Nephron progenitor cell (in vitro differentiated cells): ENCODE measurements around the gene PRODH.
"Not testable (repeated sequence)": the region's sequence is repeated elsewhere in the genome, so short reads cannot be mapped to it uniquely, and the experiment has no call there.

Experiments used
- DNase-seq: peaks from one replicate; pipeline ENCODE4 v3.0.0; 2021
- H3K27ac Mint-ChIP-seq: 2 replicates; pipeline ENCODE4 v1.8.0; 2021; ENCODE audit warnings: mild to moderate bottlenecking, moderate library complexity, mixed read lengths
- H3K27me3 Mint-ChIP-seq: 2 replicates; pipeline ENCODE4 v1.8.0; 2021; ENCODE audit warnings: mild to moderate bottlenecking, low read depth, mixed read lengths; ENCODE audit not compliant: poor library complexity
- H3K36me3 Mint-ChIP-seq: 2 replicates; pipeline ENCODE4 v1.8.0; 2021; ENCODE audit warnings: low read depth, mixed read lengths
- H3K4me1 Mint-ChIP-seq: 2 replicates; pipeline ENCODE4 v1.8.0; 2021; ENCODE audit warnings: mixed read lengths
- H3K4me3 Mint-ChIP-seq: 2 replicates; pipeline ENCODE4 v1.8.0; 2021; ENCODE audit warnings: mild to moderate bottlenecking, moderate library complexity, mixed read lengths
- H3K9me3 Mint-ChIP-seq: 2 replicates; pipeline ENCODE4 v1.8.0; 2021; ENCODE audit warnings: mild to moderate bottlenecking, moderate library complexity, mixed read lengths
- TF ChIP-seq, protein P1 (sequence below): fragments of 200-600 bp; sonication (generic); IDR thresholded peaks from 2 replicates; pipeline ENCODE4 v1.5.0; 2021; ENCODE audit warnings: antibody characterized with exemption

Gene PRODH

DNA sequence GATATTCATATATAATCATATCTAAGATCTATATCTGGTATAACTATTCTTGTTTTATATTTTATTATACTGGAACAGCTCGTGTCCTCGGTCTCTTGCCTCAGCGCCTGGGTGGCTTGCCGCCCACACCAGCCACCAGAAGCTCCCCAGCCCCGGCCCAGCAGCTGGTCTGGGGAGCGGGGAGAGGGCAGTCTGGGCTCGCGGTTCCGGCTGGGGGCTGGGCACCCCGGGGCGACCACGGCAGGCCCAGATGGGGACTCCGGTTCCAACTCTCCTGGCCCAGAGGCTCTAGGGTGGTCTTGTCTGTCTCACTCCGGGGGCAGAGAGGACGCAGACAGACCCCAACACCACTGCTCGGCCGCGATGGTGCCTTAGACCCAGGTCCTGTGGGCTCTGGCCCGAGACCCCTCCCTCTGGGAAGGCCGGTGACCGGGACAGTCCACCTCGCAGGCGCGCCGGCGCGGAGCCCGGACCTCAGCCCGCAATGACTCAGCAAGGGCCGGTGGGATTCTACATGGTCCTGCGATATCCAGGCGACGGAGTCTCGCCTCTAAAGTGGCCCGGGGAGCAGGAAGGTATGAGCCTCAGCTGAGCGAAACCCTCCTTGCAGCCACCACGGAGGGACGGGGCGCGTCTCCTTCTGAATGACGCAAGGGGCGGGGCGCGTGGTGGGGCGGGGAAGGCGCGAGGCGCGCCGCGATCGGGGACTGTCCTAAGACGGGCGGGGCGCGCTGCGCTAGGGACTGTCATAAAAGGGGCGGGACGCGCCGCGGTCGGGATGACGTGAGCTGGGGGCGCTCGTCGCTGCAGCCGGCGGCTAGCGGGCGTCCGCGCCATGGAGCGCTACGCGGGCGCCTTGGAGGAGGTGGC is 30.3 kb downstream of the PRODH start, which contains the start of gene DGCR6:
DGCR6 (plus strand) TSS at position 781 of the 870 bp plus-strand sequence; CDS start at position 836, 55 bp downstream.
- TF ChIP-seq, protein P1, sequence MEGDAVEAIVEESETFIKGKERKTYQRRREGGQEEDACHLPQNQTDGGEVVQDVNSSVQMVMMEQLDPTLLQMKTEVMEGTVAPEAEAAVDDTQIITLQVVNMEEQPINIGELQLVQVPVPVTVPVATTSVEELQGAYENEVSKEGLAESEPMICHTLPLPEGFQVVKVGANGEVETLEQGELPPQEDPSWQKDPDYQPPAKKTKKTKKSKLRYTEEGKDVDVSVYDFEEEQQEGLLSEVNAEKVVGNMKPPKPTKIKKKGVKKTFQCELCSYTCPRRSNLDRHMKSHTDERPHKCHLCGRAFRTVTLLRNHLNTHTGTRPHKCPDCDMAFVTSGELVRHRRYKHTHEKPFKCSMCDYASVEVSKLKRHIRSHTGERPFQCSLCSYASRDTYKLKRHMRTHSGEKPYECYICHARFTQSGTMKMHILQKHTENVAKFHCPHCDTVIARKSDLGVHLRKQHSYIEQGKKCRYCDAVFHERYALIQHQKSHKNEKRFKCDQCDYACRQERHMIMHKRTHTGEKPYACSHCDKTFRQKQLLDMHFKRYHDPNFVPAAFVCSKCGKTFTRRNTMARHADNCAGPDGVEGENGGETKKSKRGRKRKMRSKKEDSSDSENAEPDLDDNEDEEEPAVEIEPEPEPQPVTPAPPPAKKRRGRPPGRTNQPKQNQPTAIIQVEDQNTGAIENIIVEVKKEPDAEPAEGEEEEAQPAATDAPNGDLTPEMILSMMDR = no peak
- Mint-ChIP-seq H3K27ac (no peak within 1 kb of the TSS), H3K36me3 (no peaks in the 10 kb centered on the region), H3K4me1 (no peaks in the 10 kb centered on the region), H3K9me3 (no peaks in the 10 kb centered on the region), H3K27me3 (no peaks in the 10 kb centered on the region), H3K4me3 (no peak within 1 kb of the TSS)
- no peak for DNase-seq

DNA sequence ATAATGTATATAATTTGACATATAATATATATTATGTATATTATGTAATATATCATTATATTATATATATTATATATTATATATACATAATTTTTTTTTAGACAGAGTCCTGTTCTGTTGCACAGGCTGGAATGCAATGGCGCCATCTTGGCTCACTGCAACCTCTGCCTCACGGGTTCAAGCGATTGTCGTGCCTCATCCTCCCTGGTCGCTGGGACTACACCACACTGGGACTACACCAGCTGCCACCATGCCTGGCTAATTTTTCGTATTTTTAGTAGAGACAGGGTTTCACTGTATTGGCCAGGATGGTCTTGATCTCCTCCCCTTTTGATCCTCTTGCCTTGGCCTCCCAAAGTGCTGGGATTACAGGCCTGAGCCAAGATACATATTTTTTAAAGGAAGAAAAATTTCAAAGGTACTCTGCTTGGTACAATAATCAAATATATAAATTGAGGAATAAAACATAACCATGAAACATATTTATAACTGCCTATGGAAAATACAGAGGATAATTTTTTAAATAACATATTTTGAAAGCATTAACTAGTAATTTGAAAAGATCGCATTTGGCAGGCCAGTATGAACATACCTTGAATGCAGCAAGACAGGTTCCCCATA is 39.9 kb downstream of the PRODH start:
- H3K36me3 Mint-ChIP-seq, H3K9me3 Mint-ChIP-seq, H3K27ac Mint-ChIP-seq, H3K4me1 Mint-ChIP-seq, H3K4me3 Mint-ChIP-seq, DNase-seq, H3K27me3 Mint-ChIP-seq: not testable (repeated sequence)

DNA sequence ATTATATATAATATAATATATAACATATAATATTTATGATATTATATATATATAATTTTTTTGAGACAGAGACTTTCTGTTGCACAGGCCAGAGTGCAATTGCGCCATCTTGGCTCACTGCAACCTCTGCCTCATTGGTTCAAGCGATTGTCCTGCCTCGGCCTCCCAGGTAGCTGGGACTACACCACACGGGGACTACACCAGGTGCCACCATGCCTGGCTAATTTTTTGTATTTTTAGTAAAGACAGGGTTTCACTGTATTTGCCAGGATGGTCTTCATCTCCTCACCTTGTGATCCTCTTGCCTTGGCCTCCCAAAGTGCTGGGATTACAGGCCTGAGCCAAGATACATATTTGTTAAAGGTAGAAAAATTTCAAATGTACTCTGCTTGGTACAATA is 42.3 kb downstream of the PRODH start:
- H3K9me3 Mint-ChIP-seq, H3K4me1 Mint-ChIP-seq, DNase-seq, H3K4me3 Mint-ChIP-seq, H3K27ac Mint-ChIP-seq, H3K36me3 Mint-ChIP-seq, H3K27me3 Mint-ChIP-seq: not testable (repeated sequence)

DNA sequence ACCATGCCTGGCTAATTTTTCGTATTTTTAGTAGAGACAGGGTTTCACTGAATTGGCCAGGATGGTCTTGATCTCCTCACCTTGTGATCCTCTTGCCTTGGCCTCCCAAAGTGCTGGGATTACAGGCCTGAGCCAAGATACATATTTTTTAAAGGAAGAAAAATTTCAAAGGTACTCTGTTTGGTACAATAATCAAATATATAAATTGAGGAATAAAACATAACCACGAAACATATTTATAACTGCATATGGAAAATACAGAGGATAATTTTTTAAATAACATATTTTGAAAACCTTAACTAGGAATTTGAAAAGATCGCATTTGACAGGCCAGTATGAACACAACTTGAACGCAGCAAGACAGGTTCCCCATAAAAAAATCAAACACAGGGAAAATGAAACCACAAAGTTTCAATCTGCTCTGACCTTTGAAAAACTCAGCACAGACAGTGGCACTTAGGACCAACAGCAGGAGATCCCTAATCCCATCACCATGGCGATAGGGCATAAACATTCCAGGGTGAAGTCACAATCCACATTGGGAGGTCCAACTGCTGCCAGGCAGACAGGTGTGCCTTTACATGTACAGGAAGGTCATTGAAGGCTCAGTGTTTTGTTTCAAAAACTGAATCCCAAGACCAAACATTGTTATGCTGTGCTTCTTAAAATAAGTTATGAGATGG is 45.4 kb downstream of the PRODH start:
- DNase-seq, H3K36me3 Mint-ChIP-seq, H3K27me3 Mint-ChIP-seq, H3K9me3 Mint-ChIP-seq, H3K4me1 Mint-ChIP-seq, H3K4me3 Mint-ChIP-seq, H3K27ac Mint-ChIP-seq: not testable (repeated sequence)

DNA sequence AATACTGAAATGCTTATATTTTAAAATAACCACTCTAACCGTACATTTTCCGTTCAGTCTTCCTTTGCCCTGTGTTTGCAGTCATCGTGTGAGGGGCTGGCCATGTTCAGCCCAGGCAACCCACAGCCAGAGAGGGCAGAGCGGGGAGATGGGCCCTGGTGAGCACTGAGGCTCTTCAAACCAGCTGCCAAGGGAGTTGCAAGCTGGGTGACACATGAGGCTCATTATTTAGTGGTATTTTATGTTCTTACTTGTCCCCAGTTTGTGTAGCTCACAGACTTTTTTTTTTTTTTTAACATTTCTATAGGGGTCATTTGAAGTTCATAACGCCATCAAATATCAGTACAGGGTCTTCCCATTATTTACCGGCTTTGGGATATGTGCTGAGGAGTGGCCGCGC is 48.0 kb downstream of the PRODH start:
- H3K4me1 Mint-ChIP-seq = no peaks in the 10 kb centered on the region
- no peak for DNase-seq
- TF ChIP-seq, protein P1 = no peak
- H3K27ac Mint-ChIP-seq = no peak overlapping the region
- H3K36me3 Mint-ChIP-seq = no peaks in the 10 kb centered on the region
- H3K27me3 Mint-ChIP-seq = no peaks in the 10 kb centered on the region
- H3K4me3 Mint-ChIP-seq = no peak overlapping the region
- H3K9me3 Mint-ChIP-seq = peaks cover 4% of the 10 kb centered on the region

DNA sequence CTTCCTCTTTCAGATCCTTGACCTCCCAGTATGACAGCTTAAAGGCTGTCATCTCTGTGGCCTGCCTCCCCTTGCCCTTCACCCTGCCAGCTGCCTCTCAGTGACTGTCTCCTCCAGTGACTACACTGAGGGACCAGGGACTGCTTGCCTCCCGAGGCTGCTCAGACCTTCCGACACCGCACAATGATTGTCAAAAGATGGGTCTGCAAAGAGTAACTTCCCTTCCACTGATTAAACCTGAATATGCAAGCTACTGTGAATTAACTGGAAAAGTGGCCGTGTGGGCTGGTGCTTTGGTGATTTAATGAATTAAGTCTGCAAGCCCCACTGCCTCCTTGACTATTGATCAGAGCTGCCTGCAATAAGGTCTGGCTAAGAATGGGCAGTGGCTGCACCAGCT is 51.6 kb downstream of the PRODH start:
- not testable (repeated sequence) for H3K36me3 Mint-ChIP-seq, DNase-seq, H3K4me1 Mint-ChIP-seq, H3K27me3 Mint-ChIP-seq, H3K4me3 Mint-ChIP-seq, H3K9me3 Mint-ChIP-seq, H3K27ac Mint-ChIP-seq

DNA sequence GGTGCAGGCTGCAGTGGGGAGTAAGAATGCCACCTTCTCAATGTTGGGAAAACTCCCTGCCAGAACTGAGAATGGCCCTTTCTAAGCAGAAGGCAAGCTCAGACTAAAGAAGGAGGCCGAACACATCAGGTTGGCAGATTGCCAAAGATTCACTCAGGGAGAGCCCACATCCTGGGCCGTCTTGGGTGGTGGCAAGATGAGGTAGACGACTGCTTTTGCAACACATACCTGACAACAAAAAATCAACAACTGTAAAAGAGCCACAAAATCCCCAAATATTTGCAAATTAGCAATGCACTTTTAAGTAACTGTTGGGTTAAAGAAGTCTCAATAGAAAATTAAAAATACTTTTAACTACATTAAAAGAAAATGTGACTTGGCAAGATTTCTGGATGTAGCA is 54.8 kb downstream of the PRODH start:
- not testable (repeated sequence) for H3K27ac Mint-ChIP-seq, H3K36me3 Mint-ChIP-seq, H3K27me3 Mint-ChIP-seq, H3K4me1 Mint-ChIP-seq, H3K9me3 Mint-ChIP-seq, DNase-seq, H3K4me3 Mint-ChIP-seq
